ENCODE data around the gene GPC3.

GPC3 gene

DNA sequence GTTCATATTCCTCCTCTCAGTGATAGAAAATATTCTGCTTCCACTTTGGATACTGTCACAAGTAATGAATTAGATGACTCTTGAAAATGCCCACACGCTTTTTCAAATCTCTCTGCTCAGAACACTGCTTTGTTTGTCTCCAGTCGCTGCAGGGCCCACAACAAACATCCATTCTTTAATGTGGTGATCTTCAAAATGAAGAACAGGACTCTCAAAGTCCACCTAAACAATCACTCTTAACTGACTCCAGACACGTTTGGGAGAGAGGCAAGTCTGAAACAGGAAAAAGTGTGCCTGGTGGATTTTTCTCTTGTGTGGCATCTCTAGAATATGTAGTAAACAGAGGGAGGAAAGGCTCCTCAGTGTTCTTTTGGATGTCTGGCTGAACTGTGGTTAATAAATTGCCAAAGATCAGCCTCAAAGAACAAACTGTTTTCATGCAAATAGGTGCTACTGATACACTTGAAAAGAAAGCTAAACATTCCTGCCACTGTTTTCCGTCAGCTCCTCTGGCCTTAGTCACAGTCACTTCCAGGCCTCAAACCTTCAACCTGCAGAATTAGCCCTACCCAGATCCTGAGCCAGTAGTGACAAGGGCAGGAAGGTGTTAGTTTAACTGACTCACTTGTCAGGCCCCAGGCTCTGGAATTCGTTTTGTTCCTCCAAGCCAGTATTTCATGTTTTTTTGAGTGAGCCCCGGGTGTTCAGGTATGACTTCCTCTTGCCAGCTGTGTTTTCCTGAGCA is 310.5 kb downstream of the GPC3 start:
- DNase-seq, result no peak

DNA sequence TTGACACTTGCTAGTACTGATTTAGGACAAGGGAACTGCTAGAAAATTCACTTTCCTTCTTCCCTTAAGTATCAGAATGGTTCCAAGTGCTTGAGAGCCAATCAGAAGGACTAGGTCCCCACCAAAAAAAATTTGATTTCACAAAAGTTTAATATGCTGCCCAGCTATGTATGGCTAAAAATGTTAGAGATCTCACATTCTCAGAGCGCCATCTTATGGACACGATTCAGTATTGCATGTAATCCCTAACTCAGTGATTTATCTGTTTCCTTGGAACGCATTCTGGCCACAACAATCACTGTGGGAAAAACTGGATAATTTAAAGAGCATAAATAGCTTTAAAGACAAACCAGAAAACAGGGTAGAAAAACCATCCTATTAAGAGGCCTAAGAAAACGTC is 315.0 kb downstream of the GPC3 start:
- DNase-seq, result no peak

DNA sequence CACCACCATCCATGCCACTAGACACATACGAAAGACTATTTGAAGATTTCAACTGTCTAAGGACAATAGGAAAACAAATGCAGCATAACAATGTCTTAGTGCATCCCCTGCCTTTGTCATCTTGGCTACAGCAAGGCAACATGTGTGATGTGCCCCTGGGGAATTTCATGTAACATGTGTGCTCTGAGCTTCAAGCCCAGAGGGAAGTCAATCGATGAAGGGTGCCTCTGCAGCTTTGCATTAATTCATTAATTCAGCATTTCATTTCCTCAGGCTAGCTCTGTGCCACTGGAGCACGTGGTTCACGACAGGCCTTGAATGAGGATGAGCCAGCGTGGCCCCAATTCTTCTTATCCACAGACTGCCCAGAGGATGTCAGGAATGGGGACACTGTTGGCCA is 316.2 kb downstream of the GPC3 start:
- no peak for DNase-seq

DNA sequence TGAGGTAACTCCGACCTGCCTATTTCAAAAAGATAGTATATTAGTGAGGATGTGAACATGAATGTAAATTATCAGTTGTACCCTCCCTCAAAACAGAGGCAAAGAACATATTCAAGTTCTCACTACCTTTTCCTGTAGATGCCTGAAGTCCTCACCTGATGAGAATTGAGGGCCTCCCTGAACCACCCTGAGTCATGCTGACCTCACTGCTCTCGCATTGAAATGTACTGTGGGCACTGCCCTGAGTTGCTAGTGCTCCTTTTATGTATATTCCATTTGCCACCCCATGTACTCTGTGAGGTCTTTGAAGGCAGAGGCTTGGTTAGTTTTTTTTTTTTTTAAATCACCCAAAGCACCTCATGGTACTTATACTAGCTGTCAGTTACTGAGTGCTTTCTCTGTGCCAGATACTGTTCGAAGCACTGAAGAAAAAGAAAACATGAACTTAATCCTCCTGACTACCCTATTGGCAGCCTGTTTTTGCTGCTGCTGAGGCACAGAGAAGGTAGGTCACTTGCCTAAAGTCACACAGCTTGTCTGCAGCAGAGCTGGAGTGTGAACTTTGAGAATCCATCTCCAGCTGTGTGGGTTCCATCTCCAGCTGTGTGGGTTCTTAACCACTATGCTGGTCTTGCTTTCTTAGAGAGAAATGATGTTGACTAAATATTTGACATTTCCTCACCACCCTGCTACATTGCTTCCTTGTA is 317.0 kb downstream of the GPC3 start:
- no peak for DNase-seq

DNA sequence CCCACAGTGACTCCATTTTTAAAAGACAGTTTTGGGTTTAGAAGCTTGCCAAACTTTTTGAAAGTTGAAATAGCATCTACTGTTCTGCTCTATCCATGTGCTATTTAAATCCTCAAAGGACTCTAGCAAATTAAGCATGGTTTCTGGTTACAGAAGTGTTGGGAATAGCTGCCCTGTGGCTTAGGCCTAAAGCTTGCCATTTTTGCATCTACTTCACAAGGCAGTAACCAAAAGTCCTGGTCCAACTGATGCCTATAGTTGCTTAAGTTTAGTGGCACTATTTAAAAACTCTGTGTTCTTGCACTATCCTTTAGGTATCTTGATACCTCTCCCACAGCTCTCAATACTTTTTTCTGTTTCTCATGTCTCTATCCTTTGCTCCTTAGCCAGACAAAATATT is 319.1 kb downstream of the GPC3 start:
- DNase-seq, result no peak

DNA sequence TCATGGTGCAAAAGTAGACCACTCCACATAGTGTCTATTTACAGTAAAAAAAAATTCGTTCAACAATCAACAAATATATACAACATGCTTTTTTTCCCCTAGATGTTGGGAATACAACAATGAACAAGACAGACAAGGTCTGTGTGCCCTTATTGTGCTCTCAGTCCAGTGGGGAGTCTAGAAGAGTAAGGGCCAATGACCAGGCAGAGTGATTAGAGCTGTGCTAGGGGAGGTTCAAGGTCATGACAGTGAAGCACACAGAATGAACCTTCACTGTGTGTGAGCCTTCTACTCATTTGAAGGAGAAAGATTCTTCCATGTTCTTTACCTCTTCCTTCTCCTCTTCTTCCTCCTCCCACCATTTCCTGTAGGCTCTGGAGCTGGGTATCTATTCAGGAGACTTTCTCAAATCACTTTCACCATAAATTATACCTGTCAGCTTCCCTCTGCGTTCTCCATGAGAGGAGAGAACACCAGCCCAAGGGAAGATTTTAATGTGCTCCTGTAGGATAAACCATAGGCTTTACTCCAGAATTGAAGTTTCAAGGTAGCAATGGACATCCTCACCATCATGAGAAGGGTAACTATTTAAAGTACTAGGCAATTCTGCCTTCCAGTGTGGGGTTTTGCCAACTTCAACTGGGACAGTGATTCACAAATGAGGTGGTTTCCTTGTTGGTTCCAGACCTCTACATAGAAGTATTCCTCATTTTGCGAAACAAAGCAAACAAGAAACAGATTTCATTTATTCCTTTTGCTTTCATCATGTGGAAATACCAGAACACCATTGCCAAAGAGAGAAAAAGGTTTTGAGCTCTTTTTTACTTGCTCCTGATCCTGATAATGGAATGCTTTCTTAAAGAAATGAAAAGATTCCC is 323.2 kb downstream of the GPC3 start:
- no peak for DNase-seq

DNA sequence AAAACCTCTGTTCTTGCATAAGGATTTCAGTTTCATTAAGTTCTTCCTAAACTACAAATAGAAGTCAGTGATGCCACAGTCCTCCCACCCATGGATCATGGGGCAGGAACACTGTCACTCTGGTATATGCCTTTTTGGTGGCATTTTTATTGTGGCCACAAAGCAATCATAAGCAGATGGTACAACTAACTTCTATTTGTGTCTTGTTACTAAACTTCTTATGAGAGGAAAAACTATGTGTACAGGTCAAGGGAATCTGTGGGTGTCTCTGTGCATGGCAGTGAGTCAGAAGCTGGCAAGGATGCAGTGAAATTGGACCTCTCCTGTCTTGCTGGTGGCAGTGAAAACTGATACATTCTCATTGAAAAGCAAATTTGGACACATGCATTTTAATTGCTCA is 325.1 kb downstream of the GPC3 start:
- no peak for DNase-seq

DNA sequence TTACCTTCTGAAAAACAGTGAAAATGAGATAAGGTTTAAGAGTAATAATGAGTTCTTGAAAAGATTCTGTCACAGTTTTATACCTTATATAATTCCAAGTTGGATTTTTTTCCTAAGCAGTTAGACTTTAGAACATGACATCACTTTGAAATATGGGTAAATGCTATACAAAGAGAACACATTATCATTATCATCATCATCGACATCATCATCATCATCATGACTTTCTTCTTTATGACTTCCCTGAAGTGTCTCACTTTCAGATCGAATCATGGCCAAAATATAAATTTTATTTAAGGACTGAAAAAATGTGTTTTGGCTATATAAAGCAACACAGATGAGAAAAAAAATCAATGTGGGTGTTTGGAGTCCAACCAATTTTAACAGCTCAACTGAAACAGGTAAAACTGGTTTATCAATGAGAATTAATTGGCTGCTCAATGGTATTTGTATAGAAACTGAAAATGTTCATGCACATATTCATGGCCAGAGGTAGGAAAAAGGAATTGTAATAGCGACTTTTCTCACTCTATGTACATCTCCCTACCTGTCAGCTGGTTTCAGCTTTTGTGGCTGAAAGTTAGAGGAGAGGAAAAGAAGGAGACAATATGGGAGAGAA is 327.0 kb downstream of the GPC3 start:
- no peak for DNase-seq

DNA sequence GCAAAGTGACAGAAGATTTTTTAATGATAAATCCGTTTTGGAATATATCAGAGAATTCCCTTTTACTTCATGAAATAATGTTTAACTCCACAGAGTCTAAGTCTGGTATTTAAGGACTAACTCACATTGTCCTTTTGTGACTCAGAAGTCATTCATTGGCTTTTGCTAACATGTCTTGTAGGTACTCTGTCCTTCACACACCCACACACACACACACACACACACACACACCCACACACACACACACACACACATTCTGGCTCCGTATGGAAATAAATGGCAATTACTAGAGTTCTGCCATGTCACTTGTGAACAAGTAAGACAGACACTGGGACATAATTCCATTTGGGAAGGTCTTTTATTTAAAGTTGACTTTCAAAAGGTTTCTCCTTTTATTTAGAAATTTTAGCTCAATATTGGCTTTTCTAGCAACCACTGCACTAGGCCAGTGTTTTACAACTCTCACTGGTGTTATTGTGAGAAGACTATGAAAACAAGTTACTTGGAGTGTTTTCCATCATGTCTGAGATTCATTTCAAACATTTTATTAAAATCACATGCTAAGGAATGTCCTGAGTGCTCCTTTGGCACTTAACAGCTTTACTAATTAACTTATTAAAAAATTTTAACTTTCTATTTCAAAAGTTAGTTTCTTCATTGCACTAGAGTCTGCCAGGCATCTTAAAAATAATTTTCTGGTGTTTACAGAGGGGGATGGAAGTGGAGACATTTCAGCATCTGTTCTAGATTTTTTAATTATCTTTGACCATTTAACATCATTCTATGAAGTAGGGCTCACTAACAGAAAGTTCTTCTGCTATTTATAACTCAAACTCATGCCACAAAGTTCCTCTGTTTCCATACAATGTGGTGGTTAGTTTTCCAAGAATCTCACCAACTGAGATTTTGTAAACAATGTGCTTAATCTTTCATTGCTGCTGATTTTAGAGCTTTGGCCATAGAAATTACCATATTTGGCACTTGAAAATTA is 329.8 kb downstream of the GPC3 start:
- DNase-seq, result no peak

DNA sequence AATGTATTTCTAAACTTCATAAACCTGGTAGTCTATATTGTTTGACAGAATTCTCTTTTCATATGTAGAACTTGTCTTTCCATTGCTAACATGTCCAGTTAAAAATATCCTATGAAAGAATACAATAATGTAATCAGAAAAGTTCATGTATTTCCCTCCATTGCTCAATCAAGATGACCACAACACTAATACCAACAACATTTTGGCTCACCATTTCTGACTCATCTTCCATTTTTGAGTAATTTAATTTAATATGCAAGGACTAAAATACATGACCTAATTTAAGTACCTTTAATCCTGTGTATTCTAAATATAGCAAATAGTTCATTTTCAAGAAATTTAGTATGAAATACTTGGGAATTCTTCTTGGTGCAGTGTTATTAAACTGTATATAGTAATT is 330.6 kb downstream of the GPC3 start:
- no peak for DNase-seq

DNA sequence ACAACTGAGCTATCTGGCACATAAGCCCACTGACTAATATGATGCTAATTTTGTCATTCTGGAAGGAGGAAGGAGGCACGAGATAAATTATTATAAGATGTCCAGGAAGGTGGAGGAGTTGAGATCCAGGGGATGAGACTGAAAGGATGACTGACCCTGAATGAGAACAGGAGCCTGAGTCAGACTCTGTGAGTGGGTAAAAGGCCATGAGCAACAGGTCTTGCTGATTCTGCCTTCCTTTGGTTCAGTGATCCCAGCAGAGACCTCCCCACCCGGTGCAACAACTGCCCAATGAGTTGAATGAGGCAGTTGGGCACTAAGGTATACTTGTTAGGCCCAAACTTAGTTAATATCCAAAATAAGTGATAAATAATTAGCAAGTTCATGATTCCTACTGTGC is 332.0 kb downstream of the GPC3 start:
- DNase-seq, result no peak

DNA sequence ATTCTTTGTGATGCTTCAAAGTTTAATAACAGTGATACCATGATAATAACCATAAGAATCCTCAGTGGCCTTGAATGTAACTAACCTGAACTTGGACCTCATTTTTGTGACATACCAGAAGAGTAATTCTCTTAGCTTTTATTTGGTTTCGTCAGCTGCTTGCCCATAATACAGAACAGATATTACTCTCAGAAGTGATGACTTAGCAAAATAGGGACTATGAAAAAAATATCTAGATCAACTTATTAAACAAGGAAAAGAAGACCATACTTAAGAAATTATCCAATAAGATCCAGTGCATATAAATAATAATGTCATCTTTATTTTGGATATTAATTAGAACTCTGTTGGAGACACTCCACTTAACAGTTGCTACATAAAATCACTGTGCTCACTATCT is 333.2 kb downstream of the GPC3 start:
- DNase-seq, result no peak

DNA sequence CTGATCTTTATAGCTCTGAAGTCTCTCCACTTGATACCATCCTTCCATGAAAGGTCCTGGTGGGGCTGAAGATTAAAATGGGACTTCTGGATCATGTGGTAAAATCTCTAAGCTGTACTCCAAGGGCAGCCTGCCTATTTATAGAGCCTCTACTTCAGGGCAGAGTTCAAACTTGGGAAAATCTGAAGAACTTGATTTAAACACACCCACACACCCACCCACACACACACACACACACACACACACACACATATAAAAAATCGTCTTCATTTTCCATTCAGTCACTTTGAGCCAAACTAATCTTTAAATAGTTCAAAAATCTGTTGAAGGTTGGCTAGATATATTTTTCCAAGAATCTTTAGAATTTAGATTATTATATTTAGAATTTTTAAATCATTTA is 335.2 kb downstream of the GPC3 start:
- no peak for DNase-seq

DNA sequence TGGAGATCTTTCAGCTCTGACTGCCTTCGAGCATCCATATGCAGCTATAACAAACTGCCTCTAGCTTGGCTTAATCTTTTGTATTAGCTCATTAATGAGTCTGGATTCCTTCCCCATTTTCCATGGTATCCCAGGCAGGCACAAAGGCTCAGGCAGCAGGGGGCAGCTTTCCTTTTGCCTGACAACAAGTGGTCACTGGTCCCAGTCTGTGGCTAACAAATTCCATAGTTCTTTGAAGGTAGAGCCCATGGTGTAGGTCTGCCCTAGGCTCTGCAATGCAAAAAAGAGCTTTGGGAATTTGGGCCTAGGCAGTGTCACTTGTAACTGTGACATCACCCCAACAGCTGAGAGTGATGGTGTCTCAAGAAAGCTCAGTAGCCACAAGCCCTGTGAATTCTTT is 335.7 kb downstream of the GPC3 start:
- no peak for DNase-seq

DNA sequence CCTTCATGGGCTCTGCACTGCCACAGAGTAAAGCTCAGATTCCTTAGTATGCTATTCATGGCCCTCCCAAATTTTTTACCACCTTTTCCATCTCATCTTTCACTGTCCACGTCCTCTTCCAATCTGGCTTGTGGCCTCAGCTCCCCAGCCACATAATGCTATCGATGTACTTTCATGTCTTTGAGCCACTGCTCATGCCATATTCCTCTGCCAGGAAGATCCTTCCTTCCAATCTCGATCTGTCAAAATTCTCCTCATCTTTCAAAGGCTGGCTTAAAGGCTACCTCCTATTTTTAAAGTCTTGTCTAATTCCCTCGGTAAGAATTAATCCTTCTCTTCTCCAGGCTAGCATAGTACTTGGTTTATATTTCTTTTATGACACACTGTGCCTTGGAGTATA is 336.8 kb downstream of the GPC3 start:
- DNase-seq, result no peak

DNA sequence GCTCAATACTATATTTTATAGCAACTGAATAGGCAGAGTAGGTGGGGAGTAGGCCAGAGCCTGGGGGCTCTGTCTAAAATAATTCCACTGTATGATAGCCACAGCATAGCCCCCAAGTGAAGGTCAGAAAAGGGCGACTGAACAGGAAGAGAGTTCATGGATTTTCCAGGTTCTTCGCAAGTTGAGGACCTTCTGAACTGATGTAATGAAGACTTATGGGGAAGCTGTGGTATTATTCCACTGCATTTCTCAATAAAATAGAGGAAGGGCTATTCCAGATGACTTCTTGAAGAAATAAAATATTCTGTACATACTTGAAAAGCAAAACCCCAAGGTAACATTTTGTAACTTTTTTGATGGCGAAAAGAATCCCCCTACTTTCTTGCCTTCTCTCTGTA is 338.7 kb downstream of the GPC3 start:
- no peak for DNase-seq

DNA sequence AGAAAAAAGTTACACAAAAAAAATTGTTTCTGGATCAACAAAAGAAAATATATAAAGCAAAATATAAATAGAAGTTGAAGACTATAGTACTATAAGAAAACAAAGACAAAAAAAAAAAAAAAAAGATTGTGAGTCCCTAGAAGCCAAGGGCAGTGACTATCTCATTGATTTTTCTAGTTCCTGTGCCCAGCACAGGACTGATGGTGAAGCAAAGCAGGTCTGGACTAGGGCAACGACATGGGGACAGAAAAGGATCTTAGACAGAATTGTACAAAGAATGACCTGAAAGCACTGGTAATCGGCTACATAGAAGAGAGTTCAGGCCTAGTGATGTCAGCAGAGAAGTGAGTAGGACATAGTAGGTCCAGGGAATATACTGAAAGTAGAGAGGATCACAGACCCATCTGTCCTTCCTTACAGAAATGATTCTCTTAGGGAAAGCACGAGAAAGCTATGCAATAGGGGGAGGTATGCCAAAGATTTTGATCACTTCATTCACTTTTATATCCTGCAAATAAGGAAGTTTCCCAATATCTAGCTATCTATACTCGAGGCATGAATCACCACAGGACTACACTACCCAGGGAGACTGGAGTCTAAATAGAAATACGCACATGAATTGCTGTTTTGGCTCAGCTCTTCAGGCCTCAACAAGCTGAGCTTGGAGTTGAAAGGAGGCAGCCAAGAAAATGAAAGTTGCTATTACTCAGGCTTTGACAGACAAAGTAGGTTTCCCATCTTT is 339.2 kb downstream of the GPC3 start:
- DNase-seq, result no peak

DNA sequence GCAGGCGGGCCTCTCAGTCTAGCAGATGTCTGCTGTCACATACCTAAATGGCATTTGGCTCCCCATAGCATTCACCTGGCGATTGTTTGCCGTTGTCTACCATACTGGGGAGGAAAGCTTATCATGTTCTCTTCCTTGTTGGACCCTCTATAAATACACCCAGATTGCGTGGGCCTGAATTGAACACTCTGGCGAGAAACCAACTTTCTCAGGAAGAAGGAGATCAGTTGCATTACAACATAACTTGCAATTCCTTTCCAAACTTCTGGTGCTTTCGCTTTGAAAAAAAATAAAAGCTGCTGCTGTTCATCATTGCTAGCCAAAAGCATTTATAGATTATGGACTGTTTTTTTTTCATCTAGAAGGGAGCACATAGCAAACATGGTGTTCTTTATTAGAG is 340.1 kb downstream of the GPC3 start:
- no peak for DNase-seq

DNA sequence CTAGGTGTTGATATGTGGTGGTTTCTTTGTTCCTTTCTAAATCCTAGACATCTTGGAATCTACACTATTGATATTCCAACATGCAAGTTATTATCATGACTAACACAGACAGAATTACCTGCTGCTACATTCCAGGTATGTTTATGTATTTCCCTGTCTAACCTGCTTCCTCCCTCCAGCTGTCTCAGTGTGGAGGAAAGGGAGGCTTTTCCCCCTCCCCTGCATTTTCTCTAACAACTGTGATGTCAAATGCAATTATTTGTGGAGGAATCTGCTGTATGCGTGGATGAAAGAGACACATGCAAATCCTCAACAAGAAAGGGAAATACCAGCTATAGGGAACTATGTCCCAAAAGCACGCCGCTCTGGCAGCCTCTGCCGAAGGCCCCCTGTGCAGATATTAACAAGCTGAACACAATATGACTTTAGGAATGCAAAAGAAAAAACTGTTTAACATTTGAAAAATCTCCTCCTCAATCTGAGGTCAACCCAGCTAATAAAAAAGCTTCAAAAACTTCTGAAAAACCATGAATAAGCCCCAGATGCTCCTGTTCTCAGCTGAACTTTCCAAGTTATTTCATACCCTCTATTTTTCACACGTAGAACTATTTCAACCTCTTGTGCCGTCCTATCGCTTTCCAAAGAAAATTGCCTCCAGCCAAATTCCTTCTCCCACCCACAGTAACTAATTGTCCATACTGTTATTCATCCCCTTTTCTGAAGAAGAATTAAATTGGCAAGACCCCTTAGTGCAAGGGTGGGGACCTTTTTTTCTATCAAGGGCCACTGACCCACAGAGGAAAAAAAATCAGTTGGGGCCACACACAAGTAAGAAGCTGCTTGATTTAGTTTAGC is 345.0 kb downstream of the GPC3 start:
- no peak for DNase-seq

DNA sequence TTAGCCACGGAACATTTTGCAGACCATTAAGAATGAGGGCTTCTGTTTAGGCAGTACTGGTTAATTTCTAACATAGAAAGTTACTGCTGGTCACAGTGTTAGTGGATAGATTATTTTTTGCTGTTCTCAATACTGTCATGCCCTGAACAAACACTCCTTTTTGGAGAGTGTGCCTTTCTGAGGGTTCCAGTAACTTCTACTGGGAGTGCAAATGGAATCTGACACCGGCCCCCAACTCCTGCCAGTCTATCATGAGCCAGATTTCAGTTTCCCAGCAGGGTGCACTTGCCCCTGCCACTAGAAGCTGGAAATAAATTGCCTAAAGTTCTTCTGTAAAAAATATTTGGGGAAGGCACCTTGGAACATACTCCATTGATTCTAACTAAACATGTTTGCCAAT is 345.7 kb downstream of the GPC3 start:
- no peak for DNase-seq

Data from stimulated activated CD4-positive, alpha-beta T cell treated with anti-CD3 and anti-CD28 coated beads, Interleukin-15, amount 100 ng/mL, for 24 hours (primary cell).